Measurements from ENCODE around the gene USP7. TPM values are rescaled to one million over a fixed set of nuclear protein-coding genes. Genes with fewer than 3 reads are reported as not detected.

Gene USP7
- total and polyA plus RNA-seq, 2 experiments from 2014 or later = 38.0 to 40.8 TPM

GRCh38 chr16:8868416-8869211 is 95.1 kb downstream of the USP7 start, which contains the start of gene CARHSP1:
CARHSP1 (minus strand) TSS chr16:8869006; CDS start chr16:8859328, 9,678 bp downstream.
- Histone ChIP-seq H3K4me2 (peak within 1 kb of the TSS; percentile 87), H3K9me3 (ENCODE audit: low read depth) (no peaks in the 10 kb centered on the region), H3K27me3 (no peaks in the 10 kb centered on the region), H3K36me3 (replicated peaks; ENCODE audit: insufficient read depth, low read depth) (no peaks in the 10 kb centered on the region), H3K27ac (peak within 1 kb of the TSS; percentile 96), H3K4me3 (peak within 1 kb of the TSS; percentile 100), H3K79me2 (peaks cover 51% of the 10 kb centered on the region), H3K9me2 (replicated peaks; ENCODE audit: insufficient read depth) (no peaks in the 10 kb centered on the region), H3K4me1 (ENCODE audit: insufficient read depth) (peaks cover 43% of the 10 kb centered on the region), H4K20me1 (ENCODE audit: insufficient read depth, poor library complexity, severe bottlenecking) (peaks cover 24% of the 10 kb centered on the region), H2AFZ (peak within 1 kb of the TSS; percentile 91)
- 1% methylated on average over 31 of the region's 83 CpGs for WGBS (ENCODE audit: low lambda C conversion rate, missing lambda C conversion rate)
- TF ChIP-seq, protein P1, sequence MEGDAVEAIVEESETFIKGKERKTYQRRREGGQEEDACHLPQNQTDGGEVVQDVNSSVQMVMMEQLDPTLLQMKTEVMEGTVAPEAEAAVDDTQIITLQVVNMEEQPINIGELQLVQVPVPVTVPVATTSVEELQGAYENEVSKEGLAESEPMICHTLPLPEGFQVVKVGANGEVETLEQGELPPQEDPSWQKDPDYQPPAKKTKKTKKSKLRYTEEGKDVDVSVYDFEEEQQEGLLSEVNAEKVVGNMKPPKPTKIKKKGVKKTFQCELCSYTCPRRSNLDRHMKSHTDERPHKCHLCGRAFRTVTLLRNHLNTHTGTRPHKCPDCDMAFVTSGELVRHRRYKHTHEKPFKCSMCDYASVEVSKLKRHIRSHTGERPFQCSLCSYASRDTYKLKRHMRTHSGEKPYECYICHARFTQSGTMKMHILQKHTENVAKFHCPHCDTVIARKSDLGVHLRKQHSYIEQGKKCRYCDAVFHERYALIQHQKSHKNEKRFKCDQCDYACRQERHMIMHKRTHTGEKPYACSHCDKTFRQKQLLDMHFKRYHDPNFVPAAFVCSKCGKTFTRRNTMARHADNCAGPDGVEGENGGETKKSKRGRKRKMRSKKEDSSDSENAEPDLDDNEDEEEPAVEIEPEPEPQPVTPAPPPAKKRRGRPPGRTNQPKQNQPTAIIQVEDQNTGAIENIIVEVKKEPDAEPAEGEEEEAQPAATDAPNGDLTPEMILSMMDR (IDR thresholded peaks at IDR 0.05; ENCODE audit: poor library complexity) = no peak
- TF ChIP-seq EZH2phosphoT487 (IDR thresholded peaks at IDR 0.05; ENCODE audit: low read depth, severe bottlenecking, unreplicated experiment) (no peak), EZH2 (IDR thresholded peaks at IDR 0.05; ENCODE audit: borderline replicate concordance) (no peak)
- peak; percentile 96 for DNase-seq (ENCODE audit: low spot score)

- Histone ChIP-seq H3K9me2 (replicated peaks; ENCODE audit: insufficient read depth) (no peaks in the 10 kb centered on the region), H4K20me1 (ENCODE audit: insufficient read depth, poor library complexity, severe bottlenecking) (peaks cover 28% of the 10 kb centered on the region), H3K9me3 (ENCODE audit: low read depth) (no peaks in the 10 kb centered on the region), H3K36me3 (replicated peaks; ENCODE audit: insufficient read depth, low read depth) (no peaks in the 10 kb centered on the region), H3K79me2 (peaks cover 56% of the 10 kb centered on the region), H3K27ac (peak overlapping the region; percentile 96), H3K27me3 (no peaks in the 10 kb centered on the region), H3K4me2 (peak overlapping the region; percentile 87), H3K4me3 (peak overlapping the region; percentile 100), H3K4me1 (ENCODE audit: insufficient read depth) (peaks cover 48% of the 10 kb centered on the region), H2AFZ (peak overlapping the region; percentile 91)
- TF ChIP-seq EZH2 (IDR thresholded peaks at IDR 0.05; ENCODE audit: borderline replicate concordance) = no peak
- TF ChIP-seq, protein P1 (IDR thresholded peaks at IDR 0.05; ENCODE audit: poor library complexity) = no peak
- no peak for TF ChIP-seq EZH2phosphoT487 (IDR thresholded peaks at IDR 0.05; ENCODE audit: low read depth, severe bottlenecking, unreplicated experiment)
- no peak for DNase-seq (ENCODE audit: low spot score)
- 0% methylated on average over 14 of the region's 16 CpGs for WGBS (ENCODE audit: low lambda C conversion rate, missing lambda C conversion rate)
Observed at GRCh38 chr16:8867932-8868415, 95.7 kb downstream of the USP7 start.

- H3K79me2 ChIP-seq = peaks cover 62% of the 10 kb centered on the region
- TF ChIP-seq, protein P1 (IDR thresholded peaks at IDR 0.05; ENCODE audit: poor library complexity) = no peak
- TF ChIP-seq EZH2 (IDR thresholded peaks at IDR 0.05; ENCODE audit: borderline replicate concordance) = no peak
- no peak for TF ChIP-seq EZH2phosphoT487 (IDR thresholded peaks at IDR 0.05; ENCODE audit: low read depth, severe bottlenecking, unreplicated experiment)
- peak overlapping the region; percentile 13 for H2AFZ ChIP-seq
- H3K4me1 ChIP-seq (ENCODE audit: insufficient read depth) = peaks cover 54% of the 10 kb centered on the region
- H3K27me3 ChIP-seq = no peaks in the 10 kb centered on the region
- no peaks in the 10 kb centered on the region for H3K9me2 ChIP-seq (replicated peaks; ENCODE audit: insufficient read depth)
- peaks cover 32% of the 10 kb centered on the region for H4K20me1 ChIP-seq (ENCODE audit: insufficient read depth, poor library complexity, severe bottlenecking)
- WGBS (ENCODE audit: low lambda C conversion rate, missing lambda C conversion rate) = 4% methylated on average over 26 of the region's 35 CpGs
- no peaks in the 10 kb centered on the region for H3K9me3 ChIP-seq (ENCODE audit: low read depth)
- H3K4me2 ChIP-seq = peak overlapping the region; percentile 87
- H3K36me3 ChIP-seq (replicated peaks; ENCODE audit: insufficient read depth, low read depth) = no peaks in the 10 kb centered on the region
- peak overlapping the region; percentile 96 for H3K27ac ChIP-seq
- H3K4me3 ChIP-seq = peak overlapping the region; percentile 100
- DNase-seq (ENCODE audit: low spot score) = peak; percentile 54
Observed at GRCh38 chr16:8867216-8867931, 96.3 kb downstream of the USP7 start.

Data from hepatocyte (in vitro differentiated cells).